Measurements from ENCODE around the gene ATPAF2. TPM values are rescaled to one million over a fixed set of nuclear protein-coding genes. Genes with fewer than 3 reads are reported as not detected.
"Not testable (repeated sequence)": the region's sequence is repeated elsewhere in the genome, so short reads cannot be mapped to it uniquely, and the experiment has no call there.

Gene ATPAF2
- total and polyA plus RNA-seq, 4 experiments from 2014 or later, result 16.6 to 24.3 (median 21.0) TPM

GRCh38 chr17:18002171-18002570, 36.8 kb downstream of the ATPAF2 start:
- H3K9me3 Mint-ChIP-seq, result no peaks in the 10 kb centered on the region
- ChIA-PET CTCF (ENCODE audit: partially characterized antibody) (interaction anchor here (1.1 kb wide), 1 partner anchor 11 kb away, joined by 3 read pairs; no protein-coding TSS in a partner anchor), POLR2A (ENCODE audit: partially characterized antibody) (interaction anchor here (1.4 kb wide), 1 partner anchor 30 kb away, joined by 3 read pairs; the partner anchor contains the start of genes DRC3 and TOM1L2)

GRCh38 chr17:18000030-18000408, 38.9 kb downstream of the ATPAF2 start:
- no peaks in the 10 kb centered on the region for H3K27me3 ChIP-seq (ENCODE audit: insufficient read depth, low read length)
- CTCF ChIA-PET (ENCODE audit: partially characterized antibody), result no interaction called here
- H3K36me3 ChIP-seq (ENCODE audit: insufficient read depth, low read length), result no peaks in the 10 kb centered on the region
- intact Hi-C loops (cut with micrococcal nuclease), result no loop called here
- no peaks in the 10 kb centered on the region for H3K9me3 ChIP-seq (ENCODE audit: control insufficient read depth in 1 of 2, low read length in 2 of 2)
- Mint-ChIP-seq H3K27ac (peak overlapping the region in 2 of 7 donors; percentile 16 to 65), H3K9me3 (no peaks in the 10 kb centered on the region), H3K4me3 (no peak overlapping the region), H3K4me1 (no peaks in the 10 kb centered on the region), H3K27me3 (no peaks in the 10 kb centered on the region), H3K36me3 (no peaks in the 10 kb centered on the region)
- POLR2A ChIA-PET (ENCODE audit: partially characterized antibody), result no interaction called here
- no peak for DNase-seq
- H3K27ac ChIP-seq (ENCODE audit: low read depth, low read length), result no peak overlapping the region
- no peaks in the 10 kb centered on the region for H3K4me1 ChIP-seq (ENCODE audit: insufficient read depth, low read length)
- no peak overlapping the region for H3K4me3 ChIP-seq (ENCODE audit: low read length in 2 of 2)

More at GRCh38 chr17:18002171-18002570, 36.8 kb downstream of the ATPAF2 start:
- Histone ChIP-seq H3K4me3 (ENCODE audit: low read length in 2 of 2) (no peak overlapping the region), H3K9me3 (ENCODE audit: control insufficient read depth in 1 of 2, low read length in 2 of 2) (no peaks in the 10 kb centered on the region), H3K4me1 (ENCODE audit: insufficient read depth, low read length) (no peaks in the 10 kb centered on the region), H3K36me3 (ENCODE audit: insufficient read depth, low read length) (no peaks in the 10 kb centered on the region), H3K27me3 (ENCODE audit: insufficient read depth, low read length) (no peaks in the 10 kb centered on the region), H3K27ac (ENCODE audit: low read depth, low read length) (no peak overlapping the region)
- H3K36me3 Mint-ChIP-seq, result peaks cover 4 to 13% of the 10 kb centered on the region in 2 donors
- peaks cover 0 to 2% (median 0%) of the 10 kb centered on the region in 4 donors for H3K4me1 Mint-ChIP-seq
- H3K4me3 Mint-ChIP-seq, result no peak overlapping the region
- intact Hi-C loops (cut with micrococcal nuclease), result no loop called here
- no peak for DNase-seq
- H3K27me3 Mint-ChIP-seq, result no peaks in the 10 kb centered on the region
- no peak overlapping the region for H3K27ac Mint-ChIP-seq

GRCh38 chr17:17999364-18000029, 39.5 kb downstream of the ATPAF2 start:
- H3K4me1 ChIP-seq (ENCODE audit: insufficient read depth, low read length), result no peaks in the 10 kb centered on the region
- no peak for DNase-seq
- Mint-ChIP-seq H3K27ac (peak overlapping the region in 1 of 7 donors; percentile 65), H3K36me3 (no peaks in the 10 kb centered on the region), H3K9me3 (no peaks in the 10 kb centered on the region), H3K4me1 (no peaks in the 10 kb centered on the region), H3K27me3 (no peaks in the 10 kb centered on the region), H3K4me3 (no peak overlapping the region)
- ChIA-PET POLR2A (ENCODE audit: partially characterized antibody) (no interaction called here), CTCF (ENCODE audit: partially characterized antibody) (no interaction called here)
- no peaks in the 10 kb centered on the region for H3K9me3 ChIP-seq (ENCODE audit: control insufficient read depth in 1 of 2, low read length in 2 of 2)
- no peak overlapping the region for H3K4me3 ChIP-seq (ENCODE audit: low read length in 2 of 2)
- H3K27ac ChIP-seq (ENCODE audit: low read depth, low read length), result no peak overlapping the region
- no peaks in the 10 kb centered on the region for H3K36me3 ChIP-seq (ENCODE audit: insufficient read depth, low read length)
- H3K27me3 ChIP-seq (ENCODE audit: insufficient read depth, low read length), result no peaks in the 10 kb centered on the region
- intact Hi-C loops (cut with micrococcal nuclease), result no loop called here

- ChIA-PET POLR2A (ENCODE audit: partially characterized antibody) (no interaction called here), CTCF (ENCODE audit: partially characterized antibody) (interaction anchor here (0.7 kb wide), 1 partner anchor 80 kb away, joined by 3 read pairs; no protein-coding TSS in a partner anchor)
- no peaks in the 10 kb centered on the region for H3K9me3 Mint-ChIP-seq
- H3K4me1 Mint-ChIP-seq, result no peaks in the 10 kb centered on the region
- intact Hi-C loops (cut with micrococcal nuclease), result no loop called here
- no peaks in the 10 kb centered on the region for H3K36me3 Mint-ChIP-seq
- no peaks in the 10 kb centered on the region for H3K27me3 ChIP-seq (ENCODE audit: insufficient read depth, low read length)
- no peaks in the 10 kb centered on the region for H3K4me1 ChIP-seq (ENCODE audit: insufficient read depth, low read length)
- no peak for DNase-seq
- H3K36me3 ChIP-seq (ENCODE audit: insufficient read depth, low read length), result no peaks in the 10 kb centered on the region
- H3K27ac ChIP-seq (ENCODE audit: low read depth, low read length), result no peak overlapping the region
- H3K4me3 Mint-ChIP-seq, result no peak overlapping the region
- no peaks in the 10 kb centered on the region for H3K27me3 Mint-ChIP-seq
- H3K27ac Mint-ChIP-seq, result peak overlapping the region in 1 of 7 donors; percentile 42
- H3K9me3 ChIP-seq (ENCODE audit: control insufficient read depth in 1 of 2, low read length in 2 of 2), result no peaks in the 10 kb centered on the region
- H3K4me3 ChIP-seq (ENCODE audit: low read length in 2 of 2), result no peak overlapping the region
Measured at GRCh38 chr17:17998934-17999333, 40.0 kb downstream of the ATPAF2 start.

- intact Hi-C loops (cut with micrococcal nuclease); H3K27me3 ChIP-seq (ENCODE audit: insufficient read depth, low read length); H3K36me3 Mint-ChIP-seq; H3K27me3 Mint-ChIP-seq; H3K4me1 ChIP-seq (ENCODE audit: insufficient read depth, low read length); DNase-seq; H3K4me3 ChIP-seq (ENCODE audit: low read length in 2 of 2); POLR2A ChIA-PET (ENCODE audit: partially characterized antibody); H3K9me3 Mint-ChIP-seq; H3K4me1 Mint-ChIP-seq; H3K36me3 ChIP-seq (ENCODE audit: insufficient read depth, low read length); H3K27ac Mint-ChIP-seq; H3K9me3 ChIP-seq (ENCODE audit: control insufficient read depth in 1 of 2, low read length in 2 of 2); H3K4me3 Mint-ChIP-seq; H3K27ac ChIP-seq (ENCODE audit: low read depth, low read length): not testable (repeated sequence)
- CTCF ChIA-PET (ENCODE audit: partially characterized antibody), result interaction anchor here (0.9 kb wide), 1 partner anchor 184 kb away, joined by 3 read pairs; no protein-coding TSS in a partner anchor
Measured at GRCh38 chr17:17995887-17996286, 43.1 kb downstream of the ATPAF2 start.

GRCh38 chr17:17994271-17995069, 44.5 kb downstream of the ATPAF2 start:
- H3K27ac ChIP-seq (ENCODE audit: low read depth, low read length), result no peak overlapping the region
- CTCF ChIA-PET (ENCODE audit: partially characterized antibody), result no interaction called here
- H3K4me3 Mint-ChIP-seq, result no peak overlapping the region
- no peaks in the 10 kb centered on the region for H3K27me3 Mint-ChIP-seq
- H3K36me3 Mint-ChIP-seq, result no peaks in the 10 kb centered on the region
- H3K4me1 Mint-ChIP-seq, result no peaks in the 10 kb centered on the region
- H3K27ac Mint-ChIP-seq, result peak overlapping the region in 3 of 7 donors; percentile 11 to 77 (median 27)
- H3K4me3 ChIP-seq (ENCODE audit: low read length in 2 of 2), result no peak overlapping the region
- DNase-seq, result no peak
- H3K4me1 ChIP-seq (ENCODE audit: insufficient read depth, low read length), result no peaks in the 10 kb centered on the region
- intact Hi-C loops (cut with micrococcal nuclease), result no loop called here
- no peaks in the 10 kb centered on the region for H3K36me3 ChIP-seq (ENCODE audit: insufficient read depth, low read length)
- H3K27me3 ChIP-seq (ENCODE audit: insufficient read depth, low read length), result no peaks in the 10 kb centered on the region
- no peaks in the 10 kb centered on the region for H3K9me3 Mint-ChIP-seq
- no peaks in the 10 kb centered on the region for H3K9me3 ChIP-seq (ENCODE audit: control insufficient read depth in 1 of 2, low read length in 2 of 2)
- POLR2A ChIA-PET (ENCODE audit: partially characterized antibody), result no interaction called here

- Mint-ChIP-seq H3K27me3 (no peaks in the 10 kb centered on the region), H3K27ac (no peak overlapping the region), H3K4me1 (no peaks in the 10 kb centered on the region), H3K4me3 (no peak overlapping the region), H3K9me3 (no peaks in the 10 kb centered on the region), H3K36me3 (no peaks in the 10 kb centered on the region)
- POLR2A ChIA-PET (ENCODE audit: partially characterized antibody), result no interaction called here
- H3K4me1 ChIP-seq (ENCODE audit: insufficient read depth, low read length), result no peaks in the 10 kb centered on the region
- H3K27me3 ChIP-seq (ENCODE audit: insufficient read depth, low read length), result no peaks in the 10 kb centered on the region
- no peaks in the 10 kb centered on the region for H3K36me3 ChIP-seq (ENCODE audit: insufficient read depth, low read length)
- CTCF ChIA-PET (ENCODE audit: partially characterized antibody), result no interaction called here
- no peak for DNase-seq
- H3K4me3 ChIP-seq (ENCODE audit: low read length in 2 of 2), result no peak overlapping the region
- H3K9me3 ChIP-seq (ENCODE audit: control insufficient read depth in 1 of 2, low read length in 2 of 2), result no peaks in the 10 kb centered on the region
- intact Hi-C loops (cut with micrococcal nuclease), result no loop called here
- H3K27ac ChIP-seq (ENCODE audit: low read depth, low read length), result no peak overlapping the region
Measured at GRCh38 chr17:17993852-17994251, 45.1 kb downstream of the ATPAF2 start.

All from CD4-positive, alpha-beta memory T cell (primary cell).